Central memory CD8-positive, alpha-beta T cell (primary cell): Measurements from ENCODE around the gene PLEKHM2.

Experiments
- ATAC-seq: fragments of 150-1000 bp; cut with Tn5 transposase; replicated peaks from 2 replicates; pipeline ENCODE4 v1.10.0; 2022; ENCODE audit warnings: mild to moderate bottlenecking, moderate FRiP score, moderate number of reproducible peaks; ENCODE audit not compliant: poor library complexity, severe bottlenecking; ENCODE audit errors: extremely low read depth
- DNase-seq, 2 donors: peaks; one replicate each; pipeline ENCODE4 v3.0.0; 2021; ENCODE audit warnings: low spot score in 2 of 2
- H3K27ac Mint-ChIP-seq: one replicate; pipeline ENCODE4 v1.8.0; 2022; ENCODE audit warnings: low read depth, mild to moderate bottlenecking, moderate library complexity, mixed read lengths
- H3K27me3 Mint-ChIP-seq: one replicate; pipeline ENCODE4 v1.8.0; 2022; ENCODE audit warnings: mixed read lengths
- H3K36me3 Mint-ChIP-seq: one replicate; pipeline ENCODE4 v1.8.0; 2022; ENCODE audit warnings: mild to moderate bottlenecking, moderate library complexity, mixed read lengths; ENCODE audit not compliant: insufficient read depth
- H3K4me1 Mint-ChIP-seq: one replicate; pipeline ENCODE4 v1.8.0; 2022; ENCODE audit warnings: mixed read lengths
- H3K4me3 Mint-ChIP-seq: one replicate; pipeline ENCODE4 v1.8.0; 2022; ENCODE audit warnings: mild to moderate bottlenecking, moderate library complexity, mixed read lengths
- H3K9me3 Mint-ChIP-seq: one replicate; pipeline ENCODE4 v1.8.0; 2022; ENCODE audit warnings: mixed read lengths

PLEKHM2 gene

GRCh38 chr1:15662477-15662876, 21.6 kb upstream of the PLEKHM2 start:
- DNase-seq (no peak), ATAC-seq (no peak)
- no peaks in the 10 kb centered on the region for H3K27me3 Mint-ChIP-seq
- no peaks in the 10 kb centered on the region for H3K4me1 Mint-ChIP-seq
- H3K36me3 Mint-ChIP-seq: peaks cover 23% of the 10 kb centered on the region
- H3K9me3 Mint-ChIP-seq: no peaks in the 10 kb centered on the region
- H3K4me3 Mint-ChIP-seq: no peak overlapping the region
- no peak overlapping the region for H3K27ac Mint-ChIP-seq

- no peak for DNase-seq
- no peak for ATAC-seq
- Mint-ChIP-seq H3K27ac (no peak overlapping the region), H3K9me3 (no peaks in the 10 kb centered on the region), H3K27me3 (no peaks in the 10 kb centered on the region), H3K36me3 (peaks cover 23% of the 10 kb centered on the region), H3K4me1 (no peaks in the 10 kb centered on the region), H3K4me3 (no peak overlapping the region)
Measured at GRCh38 chr1:15663925-15664324, 20.2 kb upstream of the PLEKHM2 start.

GRCh38 chr1:15667362-15667761, 16.8 kb upstream of the PLEKHM2 start:
- Mint-ChIP-seq H3K27ac (no peak overlapping the region), H3K27me3 (no peaks in the 10 kb centered on the region), H3K4me1 (no peaks in the 10 kb centered on the region), H3K9me3 (no peaks in the 10 kb centered on the region), H3K36me3 (peaks cover 5% of the 10 kb centered on the region), H3K4me3 (no peak overlapping the region)
- no peak for DNase-seq
- no peak for ATAC-seq

- ATAC-seq: no peak
- H3K4me3 Mint-ChIP-seq: no peak overlapping the region
- no peaks in the 10 kb centered on the region for H3K27me3 Mint-ChIP-seq
- no peak for DNase-seq
- no peaks in the 10 kb centered on the region for H3K9me3 Mint-ChIP-seq
- H3K4me1 Mint-ChIP-seq: no peaks in the 10 kb centered on the region
- no peak overlapping the region for H3K27ac Mint-ChIP-seq
- peaks cover 5% of the 10 kb centered on the region for H3K36me3 Mint-ChIP-seq
Measured at GRCh38 chr1:15668089-15668754, 15.9 kb upstream of the PLEKHM2 start.

- Mint-ChIP-seq H3K4me3 (no peak overlapping the region), H3K27me3 (no peaks in the 10 kb centered on the region), H3K9me3 (no peaks in the 10 kb centered on the region)
Measured at GRCh38 chr1:15669074-15669473, 15.0 kb upstream of the PLEKHM2 start.

GRCh38 chr1:15669864-15670263, 14.3 kb upstream of the PLEKHM2 start:
- DNase-seq (no peak), ATAC-seq (no peak)
- Mint-ChIP-seq H3K4me3 (no peak overlapping the region), H3K9me3 (no peaks in the 10 kb centered on the region), H3K27ac (no peak overlapping the region), H3K27me3 (no peaks in the 10 kb centered on the region), H3K36me3 (peaks cover 5% of the 10 kb centered on the region), H3K4me1 (no peaks in the 10 kb centered on the region)

More at GRCh38 chr1:15669074-15669473, 15.0 kb upstream of the PLEKHM2 start:
- H3K27ac Mint-ChIP-seq: no peak overlapping the region
- no peaks in the 10 kb centered on the region for H3K4me1 Mint-ChIP-seq
- no peak for ATAC-seq
- no peak for DNase-seq
- H3K36me3 Mint-ChIP-seq: peaks cover 5% of the 10 kb centered on the region

GRCh38 chr1:15671430-15671829, 12.7 kb upstream of the PLEKHM2 start:
- H3K4me3 Mint-ChIP-seq: no peak overlapping the region
- ATAC-seq (no peak), DNase-seq (no peak)
- peaks cover 4% of the 10 kb centered on the region for H3K36me3 Mint-ChIP-seq
- H3K9me3 Mint-ChIP-seq: no peaks in the 10 kb centered on the region
- H3K27ac Mint-ChIP-seq: peak overlapping the region; percentile 38
- no peaks in the 10 kb centered on the region for H3K27me3 Mint-ChIP-seq
- H3K4me1 Mint-ChIP-seq: no peaks in the 10 kb centered on the region

GRCh38 chr1:15674386-15675159, 9.5 kb upstream of the PLEKHM2 start:
- H3K27me3 Mint-ChIP-seq: no peaks in the 10 kb centered on the region
- no peaks in the 10 kb centered on the region for H3K9me3 Mint-ChIP-seq
- H3K36me3 Mint-ChIP-seq: peaks cover 3% of the 10 kb centered on the region
- no peak overlapping the region for H3K4me3 Mint-ChIP-seq
- ATAC-seq: no peak
- H3K4me1 Mint-ChIP-seq: no peaks in the 10 kb centered on the region
- no peak overlapping the region for H3K27ac Mint-ChIP-seq
- DNase-seq: no peak

- Mint-ChIP-seq H3K9me3 (no peaks in the 10 kb centered on the region), H3K36me3 (peaks cover 1% of the 10 kb centered on the region), H3K4me1 (no peaks in the 10 kb centered on the region), H3K4me3 (no peak overlapping the region), H3K27ac (no peak overlapping the region), H3K27me3 (no peaks in the 10 kb centered on the region)
- ATAC-seq: no peak
- DNase-seq: no peak
Measured at GRCh38 chr1:15676010-15676409, 8.1 kb upstream of the PLEKHM2 start.

GRCh38 chr1:15676688-15677661, 7.1 kb upstream of the PLEKHM2 start:
- H3K27ac Mint-ChIP-seq: no peak overlapping the region
- no peaks in the 10 kb centered on the region for H3K27me3 Mint-ChIP-seq
- ATAC-seq: no peak
- no peaks in the 10 kb centered on the region for H3K9me3 Mint-ChIP-seq
- DNase-seq: no peak
- H3K36me3 Mint-ChIP-seq: no peaks in the 10 kb centered on the region
- H3K4me1 Mint-ChIP-seq: no peaks in the 10 kb centered on the region
- H3K4me3 Mint-ChIP-seq: no peak overlapping the region

- H3K27me3 Mint-ChIP-seq: no peaks in the 10 kb centered on the region
- no peak overlapping the region for H3K4me3 Mint-ChIP-seq
- H3K4me1 Mint-ChIP-seq: no peaks in the 10 kb centered on the region
- ATAC-seq (no peak), DNase-seq (no peak)
- no peaks in the 10 kb centered on the region for H3K9me3 Mint-ChIP-seq
- H3K36me3 Mint-ChIP-seq: peaks cover 1% of the 10 kb centered on the region
- H3K27ac Mint-ChIP-seq: no peak overlapping the region
Measured at GRCh38 chr1:15678578-15678977, 5.5 kb upstream of the PLEKHM2 start.

- Mint-ChIP-seq H3K4me3 (no peak overlapping the region), H3K27ac (no peak overlapping the region)
- DNase-seq: no peak
Measured at GRCh38 chr1:15680131-15680530, 4.0 kb upstream of the PLEKHM2 start.

More at GRCh38 chr1:15680131-15680530, 4.0 kb upstream of the PLEKHM2 start:
- Mint-ChIP-seq H3K27me3 (no peaks in the 10 kb centered on the region), H3K4me1 (peaks cover 3% of the 10 kb centered on the region), H3K36me3 (peaks cover 5% of the 10 kb centered on the region), H3K9me3 (no peaks in the 10 kb centered on the region)
- no peak for ATAC-seq
